GM19455 (cell line): ENCODE results near the gene IRAG1.

ENCODE experiments used
- ATAC-seq: cut with Tn5 transposase; IDR thresholded peaks from one replicate; pipeline ENCODE4 v1.9.1; 2021; ENCODE audit not compliant: unreplicated experiment

The IRAG1 gene, protein sequence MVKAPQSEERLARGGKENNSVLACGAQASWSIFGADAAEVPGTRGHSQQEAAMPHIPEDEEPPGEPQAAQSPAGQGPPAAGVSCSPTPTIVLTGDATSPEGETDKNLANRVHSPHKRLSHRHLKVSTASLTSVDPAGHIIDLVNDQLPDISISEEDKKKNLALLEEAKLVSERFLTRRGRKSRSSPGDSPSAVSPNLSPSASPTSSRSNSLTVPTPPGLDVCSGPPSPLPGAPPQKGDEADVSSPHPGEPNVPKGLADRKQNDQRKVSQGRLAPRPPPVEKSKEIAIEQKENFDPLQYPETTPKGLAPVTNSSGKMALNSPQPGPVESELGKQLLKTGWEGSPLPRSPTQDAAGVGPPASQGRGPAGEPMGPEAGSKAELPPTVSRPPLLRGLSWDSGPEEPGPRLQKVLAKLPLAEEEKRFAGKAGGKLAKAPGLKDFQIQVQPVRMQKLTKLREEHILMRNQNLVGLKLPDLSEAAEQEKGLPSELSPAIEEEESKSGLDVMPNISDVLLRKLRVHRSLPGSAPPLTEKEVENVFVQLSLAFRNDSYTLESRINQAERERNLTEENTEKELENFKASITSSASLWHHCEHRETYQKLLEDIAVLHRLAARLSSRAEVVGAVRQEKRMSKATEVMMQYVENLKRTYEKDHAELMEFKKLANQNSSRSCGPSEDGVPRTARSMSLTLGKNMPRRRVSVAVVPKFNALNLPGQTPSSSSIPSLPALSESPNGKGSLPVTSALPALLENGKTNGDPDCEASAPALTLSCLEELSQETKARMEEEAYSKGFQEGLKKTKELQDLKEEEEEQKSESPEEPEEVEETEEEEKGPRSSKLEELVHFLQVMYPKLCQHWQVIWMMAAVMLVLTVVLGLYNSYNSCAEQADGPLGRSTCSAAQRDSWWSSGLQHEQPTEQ

DNA sequence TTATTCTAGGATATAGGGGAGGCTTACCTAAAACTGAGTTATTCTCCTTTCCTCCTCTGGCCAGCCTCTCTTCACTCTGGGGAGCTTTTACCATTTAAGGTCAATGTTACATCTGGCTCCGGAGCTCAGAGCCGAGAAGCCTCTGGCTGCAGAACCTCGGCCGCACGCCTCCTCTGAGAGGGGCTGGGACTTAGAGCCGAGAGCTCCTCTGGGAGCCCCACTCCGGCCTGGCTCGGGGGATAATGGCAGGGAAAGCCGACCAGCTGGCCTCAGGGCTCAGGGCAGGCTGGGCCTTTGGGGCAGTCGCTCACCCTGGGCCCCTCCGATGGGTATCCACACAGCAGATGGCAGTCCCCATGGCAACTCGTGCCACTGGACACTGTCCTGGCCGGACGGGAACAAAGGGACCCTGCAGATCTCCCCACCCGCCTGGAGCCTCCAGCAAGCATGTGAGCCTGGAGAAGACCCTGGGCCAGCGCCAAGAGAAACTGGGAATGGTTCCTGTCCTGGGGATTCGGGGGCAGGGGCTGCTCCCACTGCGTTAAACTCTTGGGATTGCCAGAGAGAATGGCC, at the start of gene IRAG1:
Gene IRAG1 (minus strand): TSS at position 247 of the 573 bp plus-strand sequence. CDS start 153 bp downstream, at position 94.
- no peak for ATAC-seq

DNA sequence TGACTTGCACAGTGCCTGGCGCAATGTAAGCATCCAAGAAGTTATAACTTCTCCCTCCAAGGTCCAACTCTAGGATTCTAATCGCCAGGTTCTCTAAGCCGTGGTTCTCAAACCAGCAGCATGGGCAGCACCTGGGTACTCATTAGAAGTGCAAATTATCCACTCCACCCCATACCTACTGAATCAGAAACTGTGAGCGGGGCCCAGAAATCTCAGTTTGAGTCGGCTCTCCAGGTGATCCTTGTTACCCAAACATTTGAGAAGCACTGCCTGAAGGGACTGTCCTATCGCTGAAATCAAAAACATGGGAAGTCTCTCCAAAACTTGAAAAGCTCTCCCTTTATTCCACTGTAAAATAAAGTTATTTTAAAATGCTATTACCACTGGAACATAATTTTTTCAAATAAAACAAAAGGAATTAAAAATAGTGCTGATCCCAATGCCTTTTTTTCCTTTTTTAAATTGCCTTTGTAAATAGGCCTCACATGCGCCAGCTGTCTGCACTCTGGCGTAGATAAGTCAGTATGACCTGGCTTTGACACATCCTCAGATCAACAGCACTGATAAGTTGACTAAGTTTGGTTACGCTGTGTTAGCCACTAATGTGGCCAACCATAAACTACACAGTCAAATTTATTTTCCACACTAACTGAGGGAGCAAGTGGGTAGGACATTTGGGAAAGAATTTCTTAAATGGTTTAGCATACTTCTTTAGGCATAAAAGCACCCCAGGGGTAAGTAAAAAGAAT, 49.1 kb upstream of the IRAG1 start:
- ATAC-seq = no peak

DNA sequence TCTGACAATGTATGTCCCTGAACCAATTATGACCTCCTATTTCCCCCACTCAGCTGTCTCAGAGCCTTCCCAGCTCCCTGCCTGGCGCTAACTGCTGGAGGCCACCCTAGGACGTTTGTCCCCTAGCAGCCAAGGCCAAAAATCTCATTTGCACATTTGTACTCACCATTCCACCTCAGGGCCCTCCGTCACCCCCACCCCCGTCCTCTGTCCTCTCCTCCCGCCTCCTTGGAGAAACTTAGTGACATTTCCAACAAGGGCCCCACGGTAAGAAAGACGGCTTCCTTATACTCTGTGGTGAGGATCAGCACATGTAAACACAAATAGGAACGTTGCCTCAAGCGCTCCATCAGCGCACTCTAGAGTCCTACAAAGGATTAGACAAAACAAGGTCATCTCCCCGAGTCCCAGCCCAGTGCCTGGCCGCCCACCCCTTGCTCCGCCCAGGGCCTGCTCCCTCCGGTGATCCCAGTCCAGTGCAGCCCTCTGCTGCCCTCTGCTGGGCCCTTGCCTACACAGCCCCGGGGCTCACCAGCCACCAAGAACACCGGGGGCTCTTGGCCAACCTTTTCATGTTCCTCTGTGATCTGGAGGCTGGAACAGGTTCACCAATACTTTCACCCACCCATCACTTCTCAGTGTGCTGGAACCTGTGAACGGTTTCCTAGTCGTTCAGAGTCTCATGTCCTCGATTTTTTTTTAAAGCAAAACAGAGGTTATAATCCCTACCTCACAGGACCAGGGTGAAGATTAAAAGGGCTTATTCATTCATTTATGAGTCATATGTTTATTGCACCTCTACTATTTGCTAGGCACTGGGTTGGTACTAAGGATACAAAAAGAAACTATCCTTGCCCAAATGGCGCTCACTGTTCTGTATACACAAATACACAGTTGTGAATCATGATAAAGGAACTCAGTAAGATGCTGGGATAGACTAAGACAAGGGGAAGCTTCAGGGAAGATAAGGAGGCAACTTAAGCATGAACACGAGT, 42.2 kb upstream of the IRAG1 start:
- peak; percentile 98 for ATAC-seq

DNA sequence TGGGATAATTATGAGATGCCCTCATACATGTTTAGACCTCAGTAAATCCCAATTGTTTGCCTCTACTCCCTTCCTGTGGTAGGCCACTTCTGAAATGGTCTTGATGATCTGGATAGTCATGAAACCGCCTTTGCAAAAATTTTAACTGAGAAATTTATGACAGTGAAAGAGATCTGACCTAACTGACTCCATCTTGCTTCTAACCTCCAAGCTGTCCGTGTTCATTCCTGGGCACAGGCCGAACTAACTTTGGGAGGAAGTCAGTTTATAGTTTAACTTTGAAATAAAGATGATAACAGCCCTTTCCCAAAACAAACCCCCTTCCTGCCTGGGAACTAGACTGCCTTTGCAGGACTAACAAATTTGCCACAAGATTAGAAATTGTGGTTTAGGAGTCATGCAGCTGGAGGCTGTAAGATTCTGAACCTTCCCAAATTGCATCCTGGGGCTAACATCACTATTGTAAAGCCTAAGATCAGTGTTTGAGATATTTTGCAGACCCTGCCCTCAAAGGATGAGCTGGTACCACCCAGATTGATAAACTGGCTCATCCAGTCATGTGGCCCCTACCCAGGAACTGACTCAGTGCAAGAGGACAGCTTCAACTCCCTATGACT, 37.6 kb upstream of the IRAG1 start:
- ATAC-seq = no peak

DNA sequence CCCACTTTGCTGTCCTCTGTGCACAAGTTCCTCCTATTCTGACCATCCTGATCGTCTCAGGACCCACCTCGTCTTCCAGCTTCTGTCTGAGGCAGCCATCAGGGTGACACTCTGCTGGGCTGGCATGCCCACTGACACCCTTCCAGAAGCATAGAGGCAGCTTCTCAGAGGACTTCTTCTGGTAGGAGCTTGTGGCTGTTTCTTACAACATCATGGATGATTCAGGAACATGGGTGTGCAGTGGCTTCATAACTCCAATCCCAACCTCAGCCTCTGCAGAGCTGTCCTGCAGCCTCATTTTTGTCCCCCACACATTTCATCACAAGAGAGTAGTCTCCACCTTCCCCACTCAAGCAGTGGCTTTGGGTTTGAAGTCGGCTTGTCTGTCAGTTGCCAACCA, 36.6 kb upstream of the IRAG1 start:
- no peak for ATAC-seq

DNA sequence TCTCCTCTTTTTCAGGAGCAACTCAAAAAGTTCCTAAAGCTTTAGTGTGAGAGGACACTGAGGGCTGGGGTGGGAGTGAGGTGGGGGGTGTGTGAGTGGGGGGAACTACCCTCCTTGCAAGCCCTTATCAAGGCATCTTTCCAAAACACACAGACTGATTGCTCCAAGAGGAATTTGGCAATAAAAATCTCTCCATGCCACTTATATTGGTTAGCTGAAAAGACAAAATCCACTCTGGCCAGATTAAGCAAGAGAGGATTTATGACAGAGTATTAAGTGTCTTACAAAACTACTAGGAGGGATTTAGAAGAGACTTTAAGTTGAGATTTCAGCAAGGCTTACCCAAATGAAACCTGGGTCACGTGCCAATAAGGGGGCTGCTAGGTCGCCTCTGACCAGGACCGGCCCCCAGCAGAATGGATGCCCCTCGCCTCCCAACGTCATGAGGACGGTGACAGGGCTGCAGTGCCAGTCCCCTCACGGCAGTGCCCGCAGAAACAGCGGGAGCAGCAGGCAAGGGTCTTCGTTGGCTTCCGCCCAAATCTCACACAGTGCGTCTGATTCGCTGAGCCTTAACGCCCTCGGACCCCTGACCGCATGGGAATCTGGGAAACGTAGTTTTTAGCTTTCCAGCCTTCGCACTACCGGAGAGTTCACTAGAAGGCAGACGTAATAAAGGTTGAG, 35.4 kb upstream of the IRAG1 start:
- no peak for ATAC-seq

DNA sequence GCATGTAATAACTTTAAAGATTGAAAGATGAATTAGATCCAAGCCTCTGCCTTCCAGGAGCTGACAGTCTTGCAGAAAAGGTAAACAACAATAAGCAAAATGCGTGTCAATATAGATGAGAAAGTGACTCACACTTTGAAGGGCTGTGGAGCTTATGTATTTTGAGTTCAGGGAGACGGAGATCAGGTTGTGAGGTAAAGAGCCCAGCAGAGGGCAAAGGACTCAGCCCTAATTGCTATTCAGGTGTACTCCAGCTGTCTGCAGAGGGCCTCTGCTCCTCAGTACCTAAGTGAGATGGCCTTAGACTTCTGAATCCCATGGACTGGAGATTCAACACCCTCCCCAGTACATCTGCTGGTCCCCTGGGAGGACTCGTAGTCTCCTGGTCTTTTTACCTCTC, 34.6 kb upstream of the IRAG1 start:
- no peak for ATAC-seq

DNA sequence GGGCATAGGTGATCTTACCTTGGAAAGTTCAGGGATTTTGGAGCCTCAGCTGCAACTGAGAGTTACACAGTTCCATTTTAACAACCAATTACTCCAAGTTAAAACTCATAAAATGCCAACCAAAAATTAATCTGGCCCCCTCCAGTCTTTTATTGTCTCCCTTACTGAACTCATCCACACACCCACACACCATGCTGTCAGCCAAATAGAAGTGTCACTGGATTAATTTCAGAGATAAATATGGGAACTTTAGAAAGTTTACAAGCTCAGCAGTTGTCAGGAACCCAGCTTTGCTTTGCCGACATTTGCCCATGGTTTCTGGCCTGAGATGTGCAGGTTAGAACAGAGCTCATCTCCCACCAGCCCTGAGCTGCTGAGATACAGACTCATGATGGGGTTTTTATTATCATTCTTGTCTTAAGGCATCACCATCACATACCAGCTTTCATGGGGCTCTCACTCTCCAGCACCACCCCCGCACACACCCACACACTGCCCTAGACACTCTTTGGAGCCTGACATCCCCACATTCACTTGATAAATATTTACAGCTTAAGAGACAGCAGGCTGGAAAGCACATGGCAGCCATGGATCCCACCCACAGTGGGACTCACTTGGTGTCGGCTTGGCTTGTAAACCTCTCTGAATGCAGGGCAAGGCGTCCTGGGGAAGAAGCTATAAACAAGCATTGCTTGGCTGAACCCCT, 33.7 kb upstream of the IRAG1 start:
- ATAC-seq = no peak

DNA sequence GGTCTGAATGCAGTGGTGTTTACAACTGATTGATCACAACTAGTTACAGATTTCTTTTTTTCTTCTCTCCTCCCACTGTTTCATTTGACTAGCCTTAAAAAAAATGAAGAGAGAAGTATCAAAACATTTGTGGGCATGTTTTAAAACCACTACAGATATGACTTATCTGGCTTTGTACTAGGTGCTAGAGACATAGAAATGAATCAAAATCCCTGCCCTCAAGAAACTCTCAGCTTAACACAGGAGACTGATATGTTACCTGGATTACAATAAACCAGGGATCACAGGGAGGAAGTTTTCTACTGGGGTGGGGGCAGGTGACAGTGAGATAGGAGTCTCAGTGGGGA, 32.3 kb upstream of the IRAG1 start:
- no peak for ATAC-seq

DNA sequence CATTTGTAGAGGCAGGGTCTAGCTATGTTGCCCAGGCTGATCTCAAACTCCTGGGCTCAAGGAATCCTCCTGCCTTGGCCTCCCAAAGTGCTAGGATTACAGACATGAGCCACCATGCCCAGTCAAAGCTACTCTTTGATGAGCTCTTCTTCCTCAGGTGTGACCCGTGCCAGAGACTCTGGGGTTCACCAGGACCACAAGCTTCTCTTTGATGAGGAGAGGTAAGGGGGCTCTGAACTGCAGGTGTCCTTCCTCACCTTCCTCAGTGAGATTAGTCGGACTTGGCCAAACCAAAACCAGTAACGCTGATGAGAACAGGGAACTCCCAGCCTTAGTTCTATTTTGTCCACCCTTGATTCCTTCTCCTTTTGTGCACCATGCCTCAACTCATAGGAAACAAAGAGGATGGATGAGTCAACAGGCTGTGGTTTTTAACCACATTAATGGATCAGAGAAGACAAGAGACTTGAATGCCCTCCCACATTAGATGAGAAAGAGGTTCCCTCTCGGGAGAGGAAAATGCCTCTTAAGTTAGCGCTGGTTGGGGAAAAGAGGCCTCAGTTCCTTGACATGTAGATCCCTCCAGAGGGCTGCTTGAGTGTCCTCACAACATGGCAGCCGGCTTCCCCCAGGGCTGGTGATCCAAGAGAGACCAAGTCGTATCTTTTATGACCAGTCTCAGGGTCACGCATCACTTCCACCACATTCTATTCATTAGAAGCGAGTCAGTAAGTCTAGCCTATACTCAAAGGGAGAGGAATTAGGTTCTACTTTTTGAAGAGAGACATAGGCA, 31.8 kb upstream of the IRAG1 start:
- ATAC-seq = no peak

DNA sequence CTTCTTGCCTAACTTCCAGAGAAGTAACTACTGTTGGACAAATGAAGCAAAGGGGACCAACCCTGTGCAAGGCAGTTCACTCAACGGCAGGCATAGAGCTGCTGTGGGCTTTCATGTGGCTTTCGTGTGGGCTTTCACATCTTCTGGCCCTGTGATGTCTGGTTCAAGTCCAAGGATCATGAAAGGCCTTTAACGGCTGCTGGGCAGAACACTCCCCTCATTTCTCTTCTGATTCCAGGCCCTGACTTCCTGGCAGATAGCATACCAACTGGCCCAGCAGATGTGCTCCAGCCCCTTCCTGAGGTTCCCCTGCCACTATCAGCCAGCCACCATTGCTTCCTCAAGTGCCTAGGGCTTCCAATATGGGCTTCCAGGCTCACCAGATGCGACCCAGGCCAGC, 28.8 kb upstream of the IRAG1 start:
- ATAC-seq = no peak

DNA sequence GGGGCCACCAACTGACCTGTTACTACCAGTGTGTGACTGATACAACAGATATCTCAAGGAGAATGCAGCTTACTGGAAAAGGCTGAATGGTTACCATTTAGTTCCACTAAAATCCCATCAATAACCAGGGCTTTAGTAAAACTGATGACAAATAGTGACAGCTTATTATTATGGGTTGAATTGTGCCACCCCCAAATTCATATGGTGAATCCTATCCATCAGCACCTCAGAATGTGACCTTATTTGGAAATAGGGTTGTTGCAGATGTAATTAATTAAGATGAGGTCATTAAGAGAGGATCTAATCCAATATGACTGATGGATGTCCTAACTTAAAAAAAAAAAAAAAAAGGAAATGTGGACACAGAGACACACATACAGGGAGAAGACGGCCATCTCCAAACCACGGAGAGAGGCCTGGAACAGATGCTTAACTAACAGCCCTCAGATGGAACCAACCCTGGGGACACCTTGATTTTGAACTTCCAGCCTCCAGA, 27.4 kb upstream of the IRAG1 start:
- ATAC-seq = no peak

DNA sequence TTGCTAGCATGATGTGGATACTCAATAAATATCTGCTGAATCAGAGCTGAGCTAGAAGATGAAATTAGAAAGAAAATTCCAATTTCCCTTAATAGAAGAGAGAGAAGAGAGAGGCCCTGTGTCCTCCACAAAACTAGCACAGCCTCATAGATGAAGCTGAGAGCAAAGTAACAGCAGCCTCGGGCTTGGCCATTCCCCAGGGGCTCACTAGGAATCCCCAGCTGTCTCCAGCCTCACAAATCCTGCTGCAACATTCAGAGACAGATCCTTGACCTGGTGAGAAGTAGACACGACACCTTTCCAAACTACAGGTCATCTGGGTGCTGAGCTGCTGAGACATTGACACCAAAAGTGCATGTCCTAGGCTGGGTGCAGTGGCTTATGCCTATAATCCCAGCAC, 26.1 kb upstream of the IRAG1 start:
- no peak for ATAC-seq

DNA sequence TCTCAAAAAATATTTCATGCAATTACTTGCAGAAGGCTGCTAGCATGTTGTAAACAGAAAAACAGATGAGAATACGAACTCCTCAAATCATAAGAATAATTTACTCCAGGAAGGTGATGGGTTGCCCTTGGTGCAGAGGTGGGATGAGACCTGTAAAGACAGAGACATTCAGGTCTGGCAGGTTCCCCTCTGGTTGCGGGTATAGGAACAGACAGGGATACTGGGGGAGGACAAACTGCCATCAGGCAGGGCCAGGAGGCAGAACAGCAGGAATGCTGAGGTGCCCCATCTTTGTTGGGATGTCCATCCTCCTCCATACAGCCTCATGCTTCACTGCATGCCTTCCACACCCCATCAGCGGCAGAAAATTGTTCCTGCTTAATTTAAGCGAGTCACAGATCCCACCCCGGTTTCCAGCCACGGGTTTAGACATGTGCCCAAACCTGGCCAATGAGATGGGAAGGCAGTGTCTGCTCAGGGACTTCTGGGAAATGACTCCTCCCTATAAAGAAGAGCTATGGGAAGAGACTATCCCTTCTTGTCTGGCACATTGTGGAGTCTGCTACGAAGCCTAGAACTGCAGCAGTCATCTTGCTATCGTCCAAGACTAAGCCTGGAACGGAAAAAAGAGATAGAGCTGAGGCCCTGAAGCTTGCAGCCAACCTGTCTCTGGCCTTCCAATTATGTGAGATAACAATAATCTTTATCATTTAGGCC, 23.1 kb upstream of the IRAG1 start:
- no peak for ATAC-seq

DNA sequence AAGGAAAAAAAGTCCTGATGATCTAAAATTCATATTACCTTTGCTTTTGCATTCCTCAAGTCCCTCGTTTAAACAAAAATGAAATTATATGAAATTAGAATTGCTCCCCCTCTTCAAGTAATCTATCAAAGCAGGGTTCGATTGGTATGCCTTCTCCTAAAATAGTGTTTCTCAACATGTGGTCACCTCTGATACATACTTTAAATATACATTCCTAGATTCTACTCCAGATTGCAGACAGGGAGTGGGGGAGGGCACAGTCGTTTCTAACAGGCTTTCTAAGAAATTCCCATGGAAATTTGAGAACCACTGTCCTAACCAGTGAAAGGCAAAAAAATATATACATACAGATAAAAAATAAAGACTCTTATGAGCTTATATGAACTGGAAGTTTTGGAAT, 22.6 kb upstream of the IRAG1 start:
- ATAC-seq = no peak

DNA sequence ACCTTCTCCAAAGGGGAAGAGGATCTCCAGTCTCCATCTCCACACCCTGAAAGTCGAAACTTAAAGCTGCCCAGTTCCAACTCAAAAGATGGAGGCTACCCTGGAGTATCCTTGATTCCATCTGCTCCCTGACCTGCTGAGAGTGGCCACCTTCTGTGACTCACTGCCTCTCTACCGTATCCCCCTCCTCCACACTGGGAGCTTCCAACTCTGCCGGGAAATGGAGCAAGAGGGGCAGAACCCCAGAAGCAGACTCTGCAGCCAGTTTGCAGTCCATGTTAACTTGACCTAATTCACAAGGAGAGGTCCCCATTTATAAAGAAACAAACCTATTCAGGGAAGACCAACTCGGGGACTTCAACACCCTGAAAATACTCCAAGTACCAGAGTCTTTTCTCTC, 22.0 kb upstream of the IRAG1 start:
- no peak for ATAC-seq
